Measurements from ENCODE around the gene ROM1.

Gene ROM1

GRCh38 chr11:62572431-62572830 is 40.6 kb upstream of the ROM1 start:
- H3K4me3 ChIP-seq (ENCODE audit: insufficient read depth, low read length, poor library complexity, severe bottlenecking): peak overlapping the region; percentile 97
- no peaks in the 10 kb centered on the region for H3K9me3 ChIP-seq (ENCODE audit: insufficient read depth, low read length)
- H4K20me1 ChIP-seq (ENCODE audit: low read depth, low read length): no peaks in the 10 kb centered on the region
- H3K27me3 ChIP-seq (ENCODE audit: low read length): no peaks in the 10 kb centered on the region
- TF ChIP-seq EZH2phosphoT487 (conservative IDR thresholded peaks at IDR 0.05; ENCODE audit: low read length) (no peak), CTCF (IDR thresholded peaks at IDR 0.05; ENCODE audit: insufficient read depth, low read length, poor library complexity, severe bottlenecking) (no peak)
- H3K79me2 ChIP-seq (ENCODE audit: insufficient read depth, low read length): peaks cover 60% of the 10 kb centered on the region
- H3F3A ChIP-seq (ENCODE audit: insufficient read depth): no peaks in the 10 kb centered on the region
- H3K4me2 ChIP-seq (ENCODE audit: low read depth, low read length, poor library complexity, severe bottlenecking): peak overlapping the region; percentile 84
- no peak overlapping the region for H2AFZ ChIP-seq (ENCODE audit: low read depth, low read length, severe bottlenecking)
- peak overlapping the region; percentile 97 for H3K9ac ChIP-seq (ENCODE audit: low read length)
- H3K27ac ChIP-seq (ENCODE audit: low read depth, low read length): peak overlapping the region; percentile 78; the same call in 1 of the 2 replicates
- no peaks in the 10 kb centered on the region for H3K9me2 ChIP-seq (replicated peaks; ENCODE audit: insufficient read depth, low read length)
- peaks cover 19% of the 10 kb centered on the region for H3K36me3 ChIP-seq (ENCODE audit: low read length)

GRCh38 chr11:62573006-62573591 is 40.0 kb upstream of the ROM1 start:
- peak overlapping the region; percentile 97 for H3K4me3 ChIP-seq (ENCODE audit: insufficient read depth, low read length, poor library complexity, severe bottlenecking)
- H3K79me2 ChIP-seq (ENCODE audit: insufficient read depth, low read length): peaks cover 57% of the 10 kb centered on the region
- no peaks in the 10 kb centered on the region for H3K27me3 ChIP-seq (ENCODE audit: low read length)
- peaks cover 19% of the 10 kb centered on the region for H3K36me3 ChIP-seq (ENCODE audit: low read length)
- H3K27ac ChIP-seq (ENCODE audit: low read depth, low read length): peak overlapping the region; percentile 78
- peak overlapping the region; percentile 63 for H2AFZ ChIP-seq (ENCODE audit: low read depth, low read length, severe bottlenecking)
- H4K20me1 ChIP-seq (ENCODE audit: low read depth, low read length): no peaks in the 10 kb centered on the region
- peak overlapping the region; percentile 97 for H3K9ac ChIP-seq (ENCODE audit: low read length)
- H3K4me2 ChIP-seq (ENCODE audit: low read depth, low read length, poor library complexity, severe bottlenecking): peak overlapping the region; percentile 84
- H3K9me2 ChIP-seq (replicated peaks; ENCODE audit: insufficient read depth, low read length): no peaks in the 10 kb centered on the region
- TF ChIP-seq CTCF (IDR thresholded peaks at IDR 0.05; ENCODE audit: insufficient read depth, low read length, poor library complexity, severe bottlenecking) (no peak), EZH2phosphoT487 (conservative IDR thresholded peaks at IDR 0.05; ENCODE audit: low read length) (no peak)
- no peaks in the 10 kb centered on the region for H3K9me3 ChIP-seq (ENCODE audit: insufficient read depth, low read length)
- no peaks in the 10 kb centered on the region for H3F3A ChIP-seq (ENCODE audit: insufficient read depth)

- H3K27ac ChIP-seq (ENCODE audit: low read depth, low read length): peak within 1 kb of the TSS; percentile 78
- peak within 1 kb of the TSS; percentile 97 for H3K9ac ChIP-seq (ENCODE audit: low read length)
- no peaks in the 10 kb centered on the region for H3K9me2 ChIP-seq (replicated peaks; ENCODE audit: insufficient read depth, low read length)
- no peaks in the 10 kb centered on the region for H4K20me1 ChIP-seq (ENCODE audit: low read depth, low read length)
- peak within 1 kb of the TSS; percentile 63 for H2AFZ ChIP-seq (ENCODE audit: low read depth, low read length, severe bottlenecking)
- no peaks in the 10 kb centered on the region for H3K9me3 ChIP-seq (ENCODE audit: insufficient read depth, low read length)
- H3F3A ChIP-seq (ENCODE audit: insufficient read depth): no peaks in the 10 kb centered on the region
- H3K79me2 ChIP-seq (ENCODE audit: insufficient read depth, low read length): peaks cover 57% of the 10 kb centered on the region
- peak within 1 kb of the TSS; percentile 97 for H3K4me3 ChIP-seq (ENCODE audit: insufficient read depth, low read length, poor library complexity, severe bottlenecking)
- TF ChIP-seq CTCF (IDR thresholded peaks at IDR 0.05; ENCODE audit: insufficient read depth, low read length, poor library complexity, severe bottlenecking) (no peak), EZH2phosphoT487 (conservative IDR thresholded peaks at IDR 0.05; ENCODE audit: low read length) (no peak)
- H3K4me2 ChIP-seq (ENCODE audit: low read depth, low read length, poor library complexity, severe bottlenecking): peak within 1 kb of the TSS; percentile 84
- peaks cover 19% of the 10 kb centered on the region for H3K36me3 ChIP-seq (ENCODE audit: low read length)
- no peaks in the 10 kb centered on the region for H3K27me3 ChIP-seq (ENCODE audit: low read length)
These were observed 39.3 kb upstream of the ROM1 start, which contains the start of gene EEF1G for GRCh38 chr11:62573592-62574362. Gene EEF1G (minus strand): TSS chr11:62573891. CDS start chr11:62573842, 49 bp downstream.

All from SU-DHL-6 (cell line).